GM10266 (cell line): Measurements from ENCODE around the gene UNC13B.

Experiments
- DNase-seq: peaks from one replicate; pipeline ENCODE4 v3.0.0; 2012; ENCODE audit errors: extremely low spot score
- CTCF ChIP-seq: IDR thresholded peaks from 2 replicates; pipeline ENCODE4 v1.5.1; 2012; ENCODE audit warnings: mild to moderate bottlenecking, low read depth; ENCODE audit not compliant: control insufficient read depth, insufficient read depth; ENCODE audit errors: missing control alignments

The UNC13B gene

DNA sequence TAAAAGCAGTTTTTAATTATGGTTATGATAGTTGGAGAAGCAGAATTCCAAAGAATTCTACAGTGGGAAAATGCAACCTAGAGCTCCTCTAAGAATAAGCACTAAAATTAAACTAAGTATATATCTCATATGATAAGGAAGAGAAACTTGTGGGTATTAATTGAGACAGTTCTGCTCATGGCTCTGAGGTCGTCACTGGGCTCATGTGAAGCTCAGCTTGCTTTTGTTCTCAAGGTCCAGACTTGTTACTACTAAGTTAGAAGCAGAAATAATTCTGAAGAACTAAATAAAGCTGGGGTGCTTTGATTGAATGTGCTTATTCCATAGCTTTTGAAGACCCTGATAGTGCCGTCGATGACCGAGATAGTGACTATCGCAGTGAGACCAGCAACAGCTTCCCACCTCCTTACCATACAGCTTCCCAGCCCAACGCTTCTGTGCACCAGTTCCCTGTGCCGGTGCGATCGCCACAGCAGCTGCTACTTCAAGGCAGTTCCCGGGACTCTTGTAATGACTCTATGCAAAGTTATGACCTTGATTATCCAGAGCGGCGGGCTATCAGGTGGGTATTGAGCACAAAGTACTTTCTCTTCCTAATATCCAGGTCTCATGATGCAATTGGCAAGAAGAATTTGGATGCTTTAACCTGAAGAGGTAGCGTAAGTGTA, 133.7 kb downstream of the UNC13B start:
- no peak for TF ChIP-seq CTCF
- no peak for DNase-seq

DNA sequence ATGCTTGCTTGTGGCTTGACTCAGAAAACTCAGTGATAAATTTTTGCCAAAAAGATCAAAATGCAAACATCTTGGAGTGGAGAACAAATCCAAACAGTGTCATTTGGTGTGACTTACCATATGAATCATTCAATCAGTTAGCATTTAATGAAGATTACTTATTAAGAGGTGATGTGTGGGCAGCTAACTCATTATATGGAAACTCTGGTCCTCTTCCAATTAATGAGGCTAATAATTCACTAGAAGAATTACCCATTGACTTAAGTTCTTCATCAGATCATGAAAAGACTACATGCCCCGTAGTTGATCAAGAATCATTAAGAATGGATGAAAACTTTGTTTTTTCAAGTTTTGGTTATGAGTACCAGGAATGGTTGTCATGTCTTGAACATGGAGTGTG, 141.8 kb downstream of the UNC13B start:
- no peak for TF ChIP-seq CTCF
- DNase-seq, result no peak

GRCh38 chr9:35306283-35306682, 144.5 kb downstream of the UNC13B start:
- DNase-seq, result no peak
- no peak for TF ChIP-seq CTCF

- TF ChIP-seq CTCF, result no peak
- no peak for DNase-seq
These were observed 146.5 kb downstream of the UNC13B start for GRCh38 chr9:35308316-35308715.

- DNase-seq, result no peak
- no peak for TF ChIP-seq CTCF
These were observed 150.3 kb downstream of the UNC13B start for GRCh38 chr9:35311891-35312639.

DNA sequence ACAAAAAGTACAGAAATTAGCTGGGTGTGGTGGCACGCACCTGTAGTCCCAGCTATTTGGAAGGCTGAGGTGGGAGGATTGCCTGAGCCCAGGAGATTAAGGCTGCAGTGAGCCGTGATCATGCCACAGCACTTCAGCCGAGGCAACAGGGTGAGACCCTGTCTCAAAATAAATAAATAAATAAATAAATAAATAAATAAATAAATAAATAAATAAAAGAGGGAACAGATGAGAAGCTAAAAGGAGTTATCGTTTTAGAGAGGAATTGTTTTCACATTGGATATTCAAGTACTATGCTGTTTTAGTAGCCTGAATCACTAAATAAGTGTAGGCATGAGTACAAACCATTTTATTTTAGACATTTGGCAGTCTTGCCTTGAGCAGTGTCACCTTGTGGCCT, 151.7 kb downstream of the UNC13B start:
- no peak for TF ChIP-seq CTCF

DNA sequence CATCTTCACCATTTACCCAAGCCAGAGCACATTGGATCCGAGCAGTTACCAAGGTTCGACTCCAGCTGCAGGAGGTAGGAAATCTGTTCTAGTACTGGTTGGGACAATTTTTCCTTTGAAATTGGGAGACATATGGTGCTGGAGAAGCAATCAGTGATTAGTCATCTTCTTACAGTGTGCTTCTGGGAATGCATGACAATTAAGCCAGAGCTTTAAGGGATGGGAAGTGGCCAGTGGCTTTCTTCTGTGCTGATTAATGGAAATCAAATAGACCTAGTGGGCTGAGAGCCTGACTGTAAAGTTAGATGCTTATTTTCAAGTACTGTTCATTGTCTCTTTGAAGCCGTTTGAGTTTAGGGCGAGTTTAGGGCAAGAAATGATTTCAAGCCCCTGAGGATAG, 152.1 kb downstream of the UNC13B start:
- TF ChIP-seq CTCF, result no peak
- no peak for DNase-seq

More for the DNA sequence above, 151.7 kb downstream of the UNC13B start:
- no peak for DNase-seq
